NCI-H2196 treated with DMSO at 0.1 percent for 48 hours (cell line): ENCODE results near the gene CHRFAM7A.
"Not testable (repeated sequence)": the region's sequence is repeated elsewhere in the genome, so short reads cannot be mapped to it uniquely, and the experiment has no call there.

Experiments
- DNase-seq: peaks from one replicate; lab custom pipeline; 2025; ENCODE audit not compliant: unreplicated experiment; lab: John Stamatoyannopoulos, UW

Gene CHRFAM7A

GRCh38 chr15:30321063-30321462, 72.3 kb downstream of the CHRFAM7A start:
- not testable (repeated sequence) for DNase-seq

DNA sequence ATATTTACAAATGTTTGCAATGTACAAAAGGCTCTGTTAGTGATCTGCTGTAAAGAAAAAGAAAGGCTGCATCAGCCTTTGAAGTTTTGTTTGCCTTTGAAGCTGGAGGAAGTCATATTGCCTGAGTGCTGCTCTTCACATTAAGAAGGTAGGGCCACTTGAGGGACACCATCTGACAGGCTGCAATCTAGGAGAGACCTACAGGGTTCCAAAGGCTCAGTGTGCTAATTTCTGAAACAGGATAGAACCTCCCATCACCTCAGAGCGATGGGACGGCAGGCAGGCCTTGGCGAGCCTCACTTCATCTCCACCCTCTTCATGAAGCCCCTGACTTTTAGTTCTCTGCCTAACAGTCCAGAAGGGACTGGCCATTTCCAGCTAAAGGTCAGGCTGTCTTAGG, 77.6 kb downstream of the CHRFAM7A start:
- not testable (repeated sequence) for DNase-seq

DNA sequence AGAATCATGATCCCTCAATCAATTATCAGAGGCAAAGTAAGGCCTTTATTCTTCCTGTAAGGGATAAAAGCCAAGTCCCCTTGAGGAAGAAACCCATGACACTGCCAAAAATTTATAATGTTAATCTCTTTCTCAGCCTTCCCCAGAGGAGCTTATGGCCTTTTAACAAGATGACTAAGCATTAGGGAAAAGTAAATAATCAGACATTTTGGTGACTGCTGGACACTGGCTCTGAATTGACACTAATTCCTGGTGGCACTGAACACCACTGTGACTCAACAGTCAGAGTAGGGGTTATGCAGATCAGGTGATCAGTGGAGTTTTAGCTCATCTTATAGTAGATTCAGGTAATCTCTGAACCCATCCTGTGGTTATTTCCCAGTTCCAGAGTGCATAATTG, 82.8 kb downstream of the CHRFAM7A start:
- DNase-seq = not testable (repeated sequence)
